Loucy (cell line): ENCODE results near the gene STC2.

Source experiments
- CTCF ChIP-seq: fragments of 200-600 bp; sonication (generic); conservative IDR thresholded peaks from 2 replicates; pipeline ENCODE4 v1.5.1; 2014; ENCODE audit warnings: mild to moderate bottlenecking, antibody characterized with exemption, low read length
- EZH2phosphoT487 ChIP-seq: fragments of 200-600 bp; IDR thresholded peaks from 2 replicates; pipeline ENCODE4 v1.6.1; 2018; ENCODE audit warnings: antibody characterized with exemption, mild to moderate bottlenecking, moderate library complexity, borderline replicate concordance

GRCh38 chr5:173316339-173317020, 11.7 kb downstream of the STC2 start:
- TF ChIP-seq CTCF (no peak), EZH2phosphoT487 (no peak)
